Body of pancreas (tissue), 4 donors: ENCODE results near the gene SLC4A5. TPM values are rescaled to one million over a fixed set of nuclear protein-coding genes. Genes with fewer than 3 reads are reported as not detected.

Experiments used
- ATAC-seq: fragments of 150-250 bp; one replicate; pipeline ENCODE4 v1.9.1; 2016
- DNase-seq, 4 donors: peaks; one replicate each; pipeline ENCODE4 v3.0.0-alpha.2; 2019
- H3K27ac ChIP-seq, 4 donors: fragments of 200-600 bp; sonication (generic); 1 replicate in 3 of 4; 2 replicates in 1 of 4; pipeline versions ENCODE4 v1.5.1 to v1.6.1; 2016 to 2019; ENCODE audit warnings: mild to moderate bottlenecking in 1 of 4, mixed read lengths in 1 of 4, moderate library complexity in 1 of 4
- H3K27me3 ChIP-seq, 2 donors: fragments of 200-600 bp; sonication (generic); one replicate each; pipeline ENCODE4 v1.6.0; 2016; ENCODE audit warnings: mild to moderate bottlenecking in 1 of 2
- H3K36me3 ChIP-seq, 2 donors: fragments of 200-600 bp; sonication (generic); replicated peaks in 1 of 2; 2 replicates each; pipeline ENCODE4 v1.5.1; 2016; ENCODE audit warnings: low read depth in 2 of 2; ENCODE audit not compliant: insufficient read depth in 1 of 2
- H3K4me1 ChIP-seq: fragments of 200-600 bp; sonication (generic); one replicate; pipeline ENCODE4 v1.6.0; 2016
- H3K4me3 ChIP-seq, 2 donors: fragments of 200-600 bp; sonication (generic); 1 replicate in 1 of 2; 2 replicates in 1 of 2; pipeline ENCODE4 v1.5.1; 2016 to 2019
- H3K9me3 ChIP-seq, 3 donors: fragments of 200-600 bp; sonication (generic); 1 replicate in 2 of 3; 2 replicates in 1 of 3; pipeline ENCODE4 v1.5.1; 2016
- POLR2A ChIP-seq, 3 donors: fragments of 450-650 bp; IDR thresholded peaks; one replicate each; pipeline ENCODE4 v1.6.1; 2016; ENCODE audit warnings: antibody characterized with exemption in 3 of 3, mild to moderate bottlenecking in 2 of 3
- WGBS, 2 donors: methylation state at CpG; one replicate each; pipeline ENCODE4 v1.1.5; 2017; 5-methylcytosine and 5-hydroxymethylcytosine counted together
- intact Hi-C: fragments of 100-400 bp; cut with DNase I; formaldehyde crosslinking; loops from one replicate; pipeline ENCODE4 v1.15.1; 2023
- total RNA-seq, 2 donors: library from RNA; depleted of rRNA; stranded (reverse); fragments of >200 nt; gene quantifications; one replicate each; pipeline ENCODE4 v1.1.0, GENCODE V29; 2016
- TF ChIP-seq, protein P1 (sequence below), 7 experiments: fragments of 450-650 bp in 4 of 7; fragments of 200-600 bp in 3 of 7; sonication (generic) in 3 of 7; IDR thresholded peaks; one replicate each; pipeline ENCODE4 v1.5.1; 2016 to 2019; ENCODE audit warnings: antibody characterized with exemption in 7 of 7

The SLC4A5 gene
- total RNA-seq, 2 donors from 2014 or later: 2.3 to 8.3 TPM

DNA sequence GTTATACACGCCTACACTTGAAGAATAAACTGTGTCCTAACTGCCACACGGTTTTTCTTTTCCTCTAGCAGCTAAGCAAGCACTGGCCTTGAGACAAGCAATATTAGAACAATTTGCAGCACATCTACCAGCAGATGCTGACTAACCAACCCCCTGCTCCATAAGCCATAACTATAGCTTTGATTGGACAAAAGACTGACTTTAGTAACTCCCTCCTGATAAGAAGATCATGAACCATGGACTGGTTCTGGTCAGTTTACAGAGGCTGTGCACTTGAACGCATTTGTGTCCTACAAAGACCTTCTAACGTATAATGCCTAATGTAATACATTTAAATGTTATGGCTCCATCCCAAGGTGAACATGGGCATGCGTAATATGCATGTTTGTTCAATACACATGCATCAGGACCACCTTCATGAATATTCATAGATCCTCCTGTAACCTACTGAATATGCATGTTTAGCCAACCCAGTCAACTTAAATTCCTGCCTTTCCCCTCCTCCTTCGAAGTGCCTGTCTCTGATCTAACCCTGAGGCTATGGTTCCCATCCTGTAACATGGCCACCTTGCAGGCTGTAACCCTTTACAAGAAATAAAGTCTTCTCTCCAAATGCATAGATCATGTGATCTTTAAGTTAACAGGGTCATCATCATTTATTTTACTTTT, 26.5 kb downstream of the SLC4A5 start:
- ATAC-seq: no peak
- Histone ChIP-seq H3K36me3 (peaks cover 0 to 4% of the 10 kb centered on the region in 2 donors), H3K27ac (no peak overlapping the region), H3K4me3 (no peak overlapping the region), H3K4me1 (no peaks in the 10 kb centered on the region), H3K27me3 (no peaks in the 10 kb centered on the region), H3K9me3 (no peaks in the 10 kb centered on the region)
- TF ChIP-seq, protein P1, sequence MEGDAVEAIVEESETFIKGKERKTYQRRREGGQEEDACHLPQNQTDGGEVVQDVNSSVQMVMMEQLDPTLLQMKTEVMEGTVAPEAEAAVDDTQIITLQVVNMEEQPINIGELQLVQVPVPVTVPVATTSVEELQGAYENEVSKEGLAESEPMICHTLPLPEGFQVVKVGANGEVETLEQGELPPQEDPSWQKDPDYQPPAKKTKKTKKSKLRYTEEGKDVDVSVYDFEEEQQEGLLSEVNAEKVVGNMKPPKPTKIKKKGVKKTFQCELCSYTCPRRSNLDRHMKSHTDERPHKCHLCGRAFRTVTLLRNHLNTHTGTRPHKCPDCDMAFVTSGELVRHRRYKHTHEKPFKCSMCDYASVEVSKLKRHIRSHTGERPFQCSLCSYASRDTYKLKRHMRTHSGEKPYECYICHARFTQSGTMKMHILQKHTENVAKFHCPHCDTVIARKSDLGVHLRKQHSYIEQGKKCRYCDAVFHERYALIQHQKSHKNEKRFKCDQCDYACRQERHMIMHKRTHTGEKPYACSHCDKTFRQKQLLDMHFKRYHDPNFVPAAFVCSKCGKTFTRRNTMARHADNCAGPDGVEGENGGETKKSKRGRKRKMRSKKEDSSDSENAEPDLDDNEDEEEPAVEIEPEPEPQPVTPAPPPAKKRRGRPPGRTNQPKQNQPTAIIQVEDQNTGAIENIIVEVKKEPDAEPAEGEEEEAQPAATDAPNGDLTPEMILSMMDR (IDR thresholded peaks at IDR 0.05): no peak
- TF ChIP-seq POLR2A (IDR thresholded peaks at IDR 0.05): no peak
- intact Hi-C loops: no loop called here
- 56 to 76% methylated on average over 6 of the region's 6 CpGs for WGBS, 2 donors
- DNase-seq: no peak

DNA sequence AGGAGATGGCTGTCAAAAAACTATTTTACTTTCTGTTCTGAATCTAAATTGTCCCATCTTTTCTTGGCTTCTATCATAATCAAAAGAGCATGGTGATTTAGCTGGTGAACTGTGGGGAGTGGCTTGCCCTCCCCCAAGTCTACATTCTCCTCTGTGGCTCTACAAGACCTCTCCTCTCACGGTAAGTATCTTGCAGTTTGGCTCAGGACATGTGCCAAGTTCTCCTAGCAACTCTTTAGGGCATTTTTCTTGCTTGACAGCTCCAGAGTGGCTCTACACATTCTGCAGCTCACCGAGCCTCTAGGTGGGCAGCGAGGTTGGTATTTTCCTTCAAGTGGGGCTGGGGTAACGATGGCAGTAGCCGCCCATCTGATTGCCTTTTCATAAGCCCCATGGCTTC, 29.1 kb downstream of the SLC4A5 start:
- WGBS, 2 donors: 70 to 75% methylated on average over 4 to 5 of the region's 5 CpGs
- Histone ChIP-seq H3K27ac (no peak overlapping the region), H3K9me3 (no peaks in the 10 kb centered on the region), H3K27me3 (no peaks in the 10 kb centered on the region), H3K4me1 (no peaks in the 10 kb centered on the region), H3K4me3 (no peak overlapping the region), H3K36me3 (peaks cover 0 to 6% of the 10 kb centered on the region in 2 donors)
- intact Hi-C loops: no loop called here
- no peak for TF ChIP-seq POLR2A (IDR thresholded peaks at IDR 0.05)
- TF ChIP-seq, protein P1 (IDR thresholded peaks at IDR 0.05): no peak
- DNase-seq (no peak), ATAC-seq (no peak)

DNA sequence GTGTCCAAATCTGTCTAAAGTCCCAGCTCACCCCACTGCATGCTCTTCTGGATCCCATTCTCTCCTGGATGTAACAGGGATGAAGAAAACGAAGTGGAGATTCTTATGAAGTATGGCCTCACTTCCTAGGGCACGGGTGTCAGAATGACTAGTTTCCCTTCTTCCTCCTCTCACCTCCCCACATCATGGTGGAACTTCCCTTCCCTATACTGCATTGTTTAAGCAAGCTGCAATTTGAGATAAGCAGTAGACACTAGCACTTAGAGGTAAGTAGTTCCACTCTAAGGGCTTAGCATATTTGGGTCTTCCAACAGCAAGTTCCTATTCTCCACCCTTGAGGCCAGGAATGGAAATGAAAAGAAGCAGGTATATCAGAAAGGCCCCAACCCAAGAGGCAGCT, 29.7 kb downstream of the SLC4A5 start:
- DNase-seq (no peak), ATAC-seq (no peak)
- Histone ChIP-seq H3K4me1 (no peaks in the 10 kb centered on the region), H3K27ac (no peak overlapping the region), H3K4me3 (no peak overlapping the region), H3K9me3 (no peaks in the 10 kb centered on the region), H3K36me3 (peaks cover 0 to 6% of the 10 kb centered on the region in 2 donors), H3K27me3 (no peaks in the 10 kb centered on the region)
- WGBS, 2 donors: 58 to 64% methylated on average over 2 of the region's 2 CpGs
- TF ChIP-seq POLR2A (IDR thresholded peaks at IDR 0.05): no peak
- TF ChIP-seq, protein P1 (IDR thresholded peaks at IDR 0.05): no peak
- intact Hi-C loops: no loop called here

DNA sequence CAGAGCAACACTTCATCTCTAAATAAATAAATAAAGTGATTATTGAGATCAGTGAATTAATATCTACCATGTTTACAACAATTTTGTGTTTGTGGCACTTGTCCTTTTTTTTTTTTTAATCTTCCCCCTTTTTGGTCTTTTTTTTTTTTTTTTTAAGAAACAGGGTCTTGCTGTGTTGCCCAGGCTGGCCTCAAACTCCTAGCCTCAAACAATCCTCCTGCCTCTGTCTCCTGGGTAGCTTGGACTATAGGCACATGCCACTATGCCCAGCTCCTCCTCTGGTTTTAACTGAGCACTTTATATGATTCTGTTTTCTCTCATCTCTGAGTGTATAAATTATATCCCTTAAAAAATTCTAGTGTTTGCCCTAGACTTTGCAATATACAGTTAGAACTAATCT, 30.3 kb downstream of the SLC4A5 start:
- H3K9me3 ChIP-seq: no peaks in the 10 kb centered on the region
- no peak overlapping the region for H3K27ac ChIP-seq
- no peak for TF ChIP-seq POLR2A (IDR thresholded peaks at IDR 0.05)
- TF ChIP-seq, protein P1 (IDR thresholded peaks at IDR 0.05): no peak
- H3K4me3 ChIP-seq: no peak overlapping the region
- no peaks in the 10 kb centered on the region for H3K4me1 ChIP-seq
- H3K27me3 ChIP-seq: no peaks in the 10 kb centered on the region
- peaks cover 0 to 6% of the 10 kb centered on the region in 2 donors for H3K36me3 ChIP-seq
- ATAC-seq (no peak), DNase-seq (no peak)
- intact Hi-C loops: no loop called here

DNA sequence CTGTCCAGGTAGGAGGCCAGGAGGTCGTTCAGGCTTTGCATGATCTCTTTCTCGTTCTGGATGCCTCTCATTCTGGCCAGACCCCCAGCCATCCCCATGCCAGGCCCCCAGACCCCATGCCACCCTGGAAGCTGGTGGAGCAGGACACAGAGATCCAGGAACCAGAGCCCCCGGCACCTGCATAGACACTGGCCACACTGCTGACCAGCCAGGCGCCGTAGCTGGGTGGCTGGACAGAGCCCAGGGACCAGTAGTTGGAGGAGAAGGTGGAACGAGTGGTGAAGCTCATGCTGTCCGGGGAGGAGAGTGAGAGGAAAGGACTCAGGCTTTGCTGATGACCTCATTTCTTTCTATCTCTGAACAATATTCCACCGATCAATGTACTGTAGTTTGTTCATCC, 35.5 kb downstream of the SLC4A5 start:
- WGBS, 2 donors: 81 to 82% methylated on average over 8 of the region's 8 CpGs
- H3K36me3 ChIP-seq: peaks cover 0 to 6% of the 10 kb centered on the region in 2 donors
- H3K4me1 ChIP-seq: no peaks in the 10 kb centered on the region
- no peak for ATAC-seq
- DNase-seq: no peak
- TF ChIP-seq, protein P1 (IDR thresholded peaks at IDR 0.05): no peak
- TF ChIP-seq POLR2A (IDR thresholded peaks at IDR 0.05): no peak
- H3K9me3 ChIP-seq: no peaks in the 10 kb centered on the region
- H3K27ac ChIP-seq: no peak overlapping the region
- no peak overlapping the region for H3K4me3 ChIP-seq
- intact Hi-C loops: no loop called here
- H3K27me3 ChIP-seq: no peaks in the 10 kb centered on the region
